ENCODE results near the gene HIGD1A. TPM values are rescaled to one million over a fixed set of nuclear protein-coding genes. Genes with fewer than 3 reads are reported as not detected.

HIGD1A gene
- total and polyA plus RNA-seq, 2 of the 8 experiments (the other 6 are each of a cell fraction or from before 2014, with no cell fraction given) = 67.3 to 95.4 TPM

GRCh38 chr3:42772670-42773408, 31.5 kb downstream of the HIGD1A start, which contains the start of gene CCDC13:
Gene CCDC13, minus strand, starts transcription at chr3:42773253. Its CDS starts 14,908 bp downstream, at chr3:42758345.
- no peak within 1 kb of the TSS for H3K4ac ChIP-seq (replicated peaks; ENCODE audit: insufficient read length, low read depth, low read length)
- H4K91ac ChIP-seq (replicated peaks; ENCODE audit: insufficient read length, low read length) = no peak within 1 kb of the TSS
- peaks cover 0 to 7% of the 10 kb centered on the region in 2 experiments; a peak in 1 of 4 replicates for H3K9me3 ChIP-seq (ENCODE audit: insufficient read depth in 2 of 2, low read depth in 1 of 2, low read length in 1 of 2)
- 0 out of 7 replicates have a peak, but pooled peaks cover 0 to 4% (median 0%) of the 10 kb centered on the region in 4 experiments for H3K4me1 ChIP-seq (replicated peaks in 1 of 4; ENCODE audit: control insufficient read depth in 3 of 4, insufficient read depth in 4 of 4, low read length in 3 of 4)
- H2AFZ ChIP-seq (ENCODE audit: low read length) = no peak within 1 kb of the TSS
- peaks cover 8% of the 10 kb centered on the region for H3K23me2 ChIP-seq (ENCODE audit: low read depth, low read length)
- peaks cover 0 to 3% (median 0%) of the 10 kb centered on the region in 4 experiments; a peak in 1 of 8 replicates for H3K36me3 ChIP-seq (ENCODE audit: control insufficient read depth in 2 of 4, insufficient read depth in 4 of 4, low read length in 3 of 4)
- H3K79me2 ChIP-seq (ENCODE audit: control insufficient read depth in 1 of 2, insufficient read depth in 2 of 2, low read length in 2 of 2) = no peaks in the 10 kb centered on the region
- no peak within 1 kb of the TSS for H2BK20ac ChIP-seq (ENCODE audit: low read length)
- no peak within 1 kb of the TSS for H2BK5ac ChIP-seq (ENCODE audit: low read depth, low read length)
- peak; percentile 76 for FAIRE-seq
- H2BK120ac ChIP-seq (replicated peaks; ENCODE audit: low read depth, low read length) = no peak within 1 kb of the TSS
- peak within 1 kb of the TSS in 1 of 4 experiments; percentile 35; a peak in 1 of 7 replicates for H3K9ac ChIP-seq (replicated peaks in 1 of 4; ENCODE audit: extremely low read depth in 1 of 4, low read depth in 3 of 4, low read length in 3 of 4)
- no peak within 1 kb of the TSS for H4K5ac ChIP-seq (ENCODE audit: insufficient read length, low read depth, low read length)
- H3K56ac ChIP-seq (replicated peaks; ENCODE audit: insufficient read length, low read depth, low read length) = no peak within 1 kb of the TSS
- ChIA-PET POLR2A (ENCODE audit: partially characterized antibody) (no interaction called here), CTCF (ENCODE audit: partially characterized antibody) (no interaction called here)
- peak within 1 kb of the TSS; percentile 58 to 65 (median 61) for H3K4me3 ChIP-seq (ENCODE audit: extremely low read depth in 1 of 4, insufficient read depth in 2 of 4, low read depth in 3 of 4, low read length in 4 of 4)
- no peak within 1 kb of the TSS for H3K14ac ChIP-seq (ENCODE audit: insufficient read length)
- peak within 1 kb of the TSS; percentile 54 for H4K8ac ChIP-seq (ENCODE audit: extremely low read depth, insufficient read depth, low read length)
- H4K20me1 ChIP-seq (replicated peaks in 1 of 2; ENCODE audit: control insufficient read depth in 1 of 2, insufficient read depth in 2 of 2, low read length in 2 of 2) = no peaks in the 10 kb centered on the region
- H3K27ac ChIP-seq (ENCODE audit: low read depth, low read length) = no peak within 1 kb of the TSS
- no peak within 1 kb of the TSS; the same call in 1 of the 2 replicates for H3K18ac ChIP-seq (ENCODE audit: extremely low read depth, low read length)
- no peak within 1 kb of the TSS for H2BK15ac ChIP-seq (ENCODE audit: low read length)
- peak within 1 kb of the TSS; percentile 82 to 99 for H3K4me2 ChIP-seq (ENCODE audit: insufficient read depth in 1 of 2, low read depth in 2 of 2, low read length in 2 of 2)
- H3K23ac ChIP-seq (ENCODE audit: insufficient read length) = no peak within 1 kb of the TSS
- H2BK12ac ChIP-seq (ENCODE audit: low read depth, low read length) = no peak within 1 kb of the TSS
- peak; percentile 64 to 98 for DNase-seq (ENCODE audit: low read depth in 1 of 2, low spot score in 2 of 2)
- no peak within 1 kb of the TSS for H2AK5ac ChIP-seq (ENCODE audit: low read depth, low read length)
- H3K27me3 ChIP-seq (replicated peaks in 1 of 4; ENCODE audit: control insufficient read depth in 3 of 4, extremely low read depth in 1 of 4, insufficient read depth in 3 of 4, low read length in 3 of 4) = peaks cover 0 to 6% (median 5%) of the 10 kb centered on the region in 4 experiments; a peak in 3 of 7 replicates
- 3% methylated on average over 62 of the region's 63 CpGs; no CpG with 5 or more reads in 1 of the 2 experiments for WGBS, 2 experiments (ENCODE audit: extremely low coverage in 1 of 2, insufficient coverage in 1 of 2, insufficient read length in 1 of 2, insufficient replicate concordance in 2 of 2, low coverage in 1 of 2, low lambda C conversion rate in 2 of 2, missing lambda C conversion rate in 1 of 2)
- no peaks in the 10 kb centered on the region for H3K79me1 ChIP-seq (ENCODE audit: low read depth, low read length)
- TF ChIP-seq TBP (IDR thresholded peaks at IDR 0.05; ENCODE audit: low read depth, low read length) (peak; percentile 46; the same call in 1 of the 2 replicates), ASH2L (IDR thresholded peaks at IDR 0.05; ENCODE audit: low read length) (peak; percentile 91), POLR2A (IDR thresholded peaks at IDR 0.05; ENCODE audit: control extremely low read depth in 1 of 2, low read depth in 2 of 2, low read length in 2 of 2) (no peak), HDAC2 (IDR thresholded peaks at IDR 0.05; ENCODE audit: borderline replicate concordance in 1 of 2, low read depth in 2 of 2, low read length in 2 of 2) (0 out of 4 replicates have a peak, but pooled peaks of 1 of the 2 experiments have one; percentile 36), POU5F1 (IDR thresholded peaks at IDR 0.05; ENCODE audit: low read depth, low read length) (no peak), CREB1 (IDR thresholded peaks at IDR 0.05) (peak; percentile 95), TAF7 (optimal IDR thresholded peaks at IDR 0.05; ENCODE audit: borderline replicate concordance, low read depth, low read length) (peak; percentile 23), YY1 (IDR thresholded peaks at IDR 0.05; ENCODE audit: low read depth, low read length) (peak; percentile 75; the same call in 1 of the 2 replicates), FOSL1 (IDR thresholded peaks at IDR 0.05; ENCODE audit: insufficient read depth, low read depth, low read length) (no peak), EP300 (IDR thresholded peaks at IDR 0.05; ENCODE audit: borderline replicate concordance in 1 of 2, low read depth in 2 of 2, low read length in 2 of 2) (0 out of 3 replicates have a peak, but pooled peaks of 1 of the 2 experiments have one; percentile 12), MAX (IDR thresholded peaks at IDR 0.05) (peak; percentile 69), MAFK (IDR thresholded peaks at IDR 0.05; ENCODE audit: low read depth, low read length) (no peak)

Data from H1 (cell line).